B cell (primary cell): ENCODE data around the gene PSMD1.

Experiments used
- EZH2 ChIP-seq: IDR thresholded peaks from 2 replicates; pipeline ENCODE4 v1.6.1; 2012; ENCODE audit warnings: borderline replicate concordance, low read depth, mild to moderate bottlenecking, moderate library complexity, low read length; ENCODE audit not compliant: insufficient read depth, poor library complexity, severe bottlenecking
- TF ChIP-seq, protein P1 (sequence below): fragments of 200-600 bp; IDR thresholded peaks from one replicate; pipeline ENCODE4 v1.8.0; 2022; ENCODE audit warnings: antibody characterized with exemption, mild to moderate bottlenecking

DNA sequence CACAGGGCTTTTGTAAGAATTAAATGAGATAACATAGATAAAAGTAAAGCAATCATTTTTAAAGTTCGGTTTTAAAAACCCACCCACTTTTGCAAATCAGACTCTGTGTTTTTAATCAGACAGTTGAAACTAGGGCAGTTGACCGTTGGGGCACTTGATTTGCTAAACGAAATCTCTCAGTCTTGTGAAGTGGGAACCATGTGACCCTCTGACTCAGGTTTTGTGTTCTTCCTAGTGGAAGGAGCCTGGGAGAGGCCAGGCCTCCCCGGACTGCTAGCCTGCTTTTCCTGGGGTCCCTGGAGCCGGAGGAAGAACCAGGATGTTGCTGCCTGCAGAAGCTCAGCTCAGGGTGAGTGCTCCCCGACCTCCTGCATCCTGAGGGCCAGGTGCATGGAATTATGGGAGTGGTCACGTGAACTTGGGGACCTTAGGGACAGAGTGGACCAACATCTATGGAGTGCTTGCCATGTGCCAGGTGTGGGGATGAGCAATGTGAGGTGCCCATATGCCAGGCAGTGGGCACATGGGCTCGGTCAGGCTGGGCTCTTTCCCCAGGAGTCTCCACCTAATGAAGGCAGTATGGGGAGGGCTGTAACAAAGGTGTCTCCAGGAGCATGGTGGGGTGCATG, 15.5 kb upstream of the PSMD1 start:
- TF ChIP-seq, protein P1, sequence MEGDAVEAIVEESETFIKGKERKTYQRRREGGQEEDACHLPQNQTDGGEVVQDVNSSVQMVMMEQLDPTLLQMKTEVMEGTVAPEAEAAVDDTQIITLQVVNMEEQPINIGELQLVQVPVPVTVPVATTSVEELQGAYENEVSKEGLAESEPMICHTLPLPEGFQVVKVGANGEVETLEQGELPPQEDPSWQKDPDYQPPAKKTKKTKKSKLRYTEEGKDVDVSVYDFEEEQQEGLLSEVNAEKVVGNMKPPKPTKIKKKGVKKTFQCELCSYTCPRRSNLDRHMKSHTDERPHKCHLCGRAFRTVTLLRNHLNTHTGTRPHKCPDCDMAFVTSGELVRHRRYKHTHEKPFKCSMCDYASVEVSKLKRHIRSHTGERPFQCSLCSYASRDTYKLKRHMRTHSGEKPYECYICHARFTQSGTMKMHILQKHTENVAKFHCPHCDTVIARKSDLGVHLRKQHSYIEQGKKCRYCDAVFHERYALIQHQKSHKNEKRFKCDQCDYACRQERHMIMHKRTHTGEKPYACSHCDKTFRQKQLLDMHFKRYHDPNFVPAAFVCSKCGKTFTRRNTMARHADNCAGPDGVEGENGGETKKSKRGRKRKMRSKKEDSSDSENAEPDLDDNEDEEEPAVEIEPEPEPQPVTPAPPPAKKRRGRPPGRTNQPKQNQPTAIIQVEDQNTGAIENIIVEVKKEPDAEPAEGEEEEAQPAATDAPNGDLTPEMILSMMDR = no peak
- TF ChIP-seq EZH2 = no peak
